GM23338 (cell line): ENCODE results near the gene MGRN1. TPM values are rescaled to one million over a fixed set of nuclear protein-coding genes. Genes with fewer than 3 reads are reported as not detected.

ENCODE experiments used
- ATAC-seq: fragments of 200-7000 bp; cut with Tn5 transposase; 3 replicates; pipeline ENCODE4 v1.9.1; 2020
- DNase-seq: peaks from one replicate; pipeline ENCODE4 v3.0.0-alpha.2; 2015; ENCODE audit warnings: low spot score
- H2AFZ ChIP-seq: fragments of 200-600 bp; sonication (generic); 2 replicates; pipeline ENCODE4 v1.8.0; 2016; ENCODE audit warnings: antibody characterized with exemption, mild to moderate bottlenecking, moderate library complexity
- H3F3A ChIP-seq: fragments of 200-600 bp; sonication (generic); replicated peaks from 2 replicates; pipeline ENCODE4 v1.8.0; 2017; ENCODE audit warnings: antibody characterized with exemption, mixed run types, low read depth
- H3K27ac ChIP-seq: fragments of 200-600 bp; sonication (generic); 2 replicates; pipeline ENCODE4 v1.6.1; 2016; ENCODE audit warnings: low read depth
- H3K27me3 ChIP-seq: fragments of 200-600 bp; sonication (generic); 2 replicates; pipeline ENCODE4 v1.8.0; 2016; ENCODE audit warnings: mild to moderate bottlenecking, mixed run types, moderate library complexity; ENCODE audit not compliant: insufficient read depth
- H3K36me3 ChIP-seq: fragments of 200-600 bp; sonication (generic); 2 replicates; pipeline ENCODE4 v1.8.0; 2016; ENCODE audit warnings: mild to moderate bottlenecking; ENCODE audit not compliant: insufficient read depth
- H3K4me1 ChIP-seq: fragments of 200-600 bp; sonication (generic); 2 replicates; pipeline ENCODE4 v1.8.0; 2016; ENCODE audit warnings: mild to moderate bottlenecking, moderate library complexity; ENCODE audit not compliant: insufficient read depth
- H3K4me2 ChIP-seq: fragments of 200-600 bp; sonication (generic); 2 replicates; pipeline ENCODE4 v1.7.1; 2017; ENCODE audit warnings: mixed run types
- H3K4me3 ChIP-seq: fragments of 200-600 bp; sonication (generic); 2 replicates; pipeline ENCODE4 v1.6.1; 2016; ENCODE audit warnings: mixed run types
- H3K79me2 ChIP-seq: fragments of 200-600 bp; sonication (generic); replicated peaks from 2 replicates; pipeline ENCODE4 v1.8.0; 2017; ENCODE audit warnings: mild to moderate bottlenecking; ENCODE audit not compliant: insufficient read depth
- H3K9me2 ChIP-seq: fragments of 200-600 bp; sonication (generic); 2 replicates; pipeline ENCODE4 v1.8.0; 2017; ENCODE audit not compliant: insufficient read depth
- H4K20me1 ChIP-seq: fragments of 200-600 bp; sonication (generic); replicated peaks from 2 replicates; pipeline ENCODE4 v1.8.0; 2017; ENCODE audit warnings: mild to moderate bottlenecking; ENCODE audit not compliant: insufficient read depth
- H3K27ac Mint-ChIP-seq: 2 replicates; pipeline ENCODE4 v1.8.0; 2020; ENCODE audit warnings: inconsistent platforms, mild to moderate bottlenecking, moderate library complexity, mixed read lengths
- H3K27me3 Mint-ChIP-seq: 3 replicates; pipeline ENCODE4 v1.8.0; 2022; ENCODE audit warnings: low read depth, mild to moderate bottlenecking, moderate library complexity, mixed read lengths, inconsistent platforms; ENCODE audit not compliant: insufficient read depth, poor library complexity
- H3K36me3 Mint-ChIP-seq: 3 replicates; pipeline ENCODE4 v1.8.0; 2021; ENCODE audit warnings: low read depth, mild to moderate bottlenecking, inconsistent platforms, moderate library complexity, mixed read lengths
- H3K4me1 Mint-ChIP-seq: 3 replicates; pipeline ENCODE4 v1.8.0; 2020; ENCODE audit warnings: mild to moderate bottlenecking, inconsistent platforms, mixed read lengths
- H3K4me3 Mint-ChIP-seq: 3 replicates; pipeline ENCODE4 v1.8.0; 2021; ENCODE audit warnings: moderate library complexity, mild to moderate bottlenecking, inconsistent platforms, mixed read lengths
- H3K9me3 Mint-ChIP-seq: 3 replicates; pipeline ENCODE4 v1.8.0; 2020; ENCODE audit warnings: moderate library complexity, mild to moderate bottlenecking, inconsistent platforms, mixed read lengths
- CREB1 ChIP-seq: fragments of 250-450 bp; sonication (Bioruptor Pico); IDR thresholded peaks from 2 replicates; pipeline ENCODE4 v1.5.0; 2020; ENCODE audit warnings: low read depth, mild to moderate bottlenecking, moderate library complexity
- CTCF ChIP-seq, 2 experiments: fragments of 200-600 bp in 1 of 2; sonication (generic) in 1 of 2; conservative IDR thresholded peaks; 2 replicates each; pipeline versions ENCODE4 v1.5.1 to v1.6.1; 2016 to 2017; ENCODE audit warnings: antibody characterized with exemption in 2 of 2, low read depth in 2 of 2, mild to moderate bottlenecking in 2 of 2, moderate library complexity in 1 of 2
- ETS1 ChIP-seq: IDR thresholded peaks from 2 replicates; pipeline ENCODE4 v1.6.1; 2016; ENCODE audit warnings: antibody characterized with exemption
- EZH2 ChIP-seq: fragments of 200-600 bp; sonication (generic); IDR thresholded peaks from one replicate; pipeline ENCODE4 v1.8.0; 2017; ENCODE audit warnings: antibody characterized with exemption, mild to moderate bottlenecking, low read depth; ENCODE audit not compliant: unreplicated experiment
- JUNB ChIP-seq: IDR thresholded peaks from one replicate; pipeline ENCODE4 v1.6.1; 2016; ENCODE audit warnings: antibody characterized with exemption; ENCODE audit not compliant: unreplicated experiment
- NANOG ChIP-seq: IDR thresholded peaks from 2 replicates; pipeline ENCODE4 v1.6.1; 2016; ENCODE audit warnings: antibody characterized with exemption, borderline replicate concordance
- STAT1 ChIP-seq: IDR thresholded peaks from one replicate; pipeline ENCODE4 v1.6.1; 2016; ENCODE audit warnings: antibody characterized with exemption; ENCODE audit not compliant: unreplicated experiment
- ZNF331 ChIP-seq: fragments of 250-450 bp; sonication (Bioruptor Pico); IDR thresholded peaks from 2 replicates; pipeline ENCODE4 v1.5.0; 2020; ENCODE audit warnings: low read depth, mild to moderate bottlenecking, moderate library complexity
- ZNF462 ChIP-seq: fragments of 250-450 bp; sonication (Bioruptor Pico); IDR thresholded peaks from 2 replicates; pipeline ENCODE4 v1.5.0; 2020; ENCODE audit warnings: mild to moderate bottlenecking, moderate library complexity
- polyA plus RNA-seq: library from polyadenylated mRNA; unstranded; fragments of >200 nt; fragmentation: Nextera tagmentation; extraction: Ambion mirVana; gene quantifications from 2 replicates; pipeline ENCODE4 v1.2.1, GENCODE V29; 2016
- total RNA-seq: library from RNA; depleted of rRNA; stranded (reverse); fragments of >200 nt; shearing (Covaris generic); gene quantifications from 2 replicates; pipeline ENCODE4 v1.2.3, GENCODE V29; 2014

The MGRN1 gene
- total and polyA plus RNA-seq, 2 experiments from 2014 or later, result 13.1 to 71.8 TPM

GRCh38 chr16:4612977-4613635 is 11.5 kb upstream of the MGRN1 start:
- no peak for ATAC-seq
- Histone ChIP-seq H3K27ac (peak overlapping the region; percentile 83), H3F3A (peaks cover 35% of the 10 kb centered on the region), H3K36me3 (no peaks in the 10 kb centered on the region), H3K79me2 (peaks cover 42% of the 10 kb centered on the region), H4K20me1 (peaks cover 7% of the 10 kb centered on the region), H3K9me2 (no peaks in the 10 kb centered on the region), H3K4me3 (peak overlapping the region; percentile 86), H3K27me3 (no peaks in the 10 kb centered on the region), H3K4me1 (peaks cover 39% of the 10 kb centered on the region), H2AFZ (no peak overlapping the region), H3K4me2 (peak overlapping the region; percentile 93)
- Mint-ChIP-seq H3K36me3 (peaks cover 5% of the 10 kb centered on the region; the same call in 2 of the 3 replicates), H3K9me3 (no peaks in the 10 kb centered on the region; the same call in 2 of the 3 replicates), H3K4me1 (peaks cover 34% of the 10 kb centered on the region), H3K27ac (peak overlapping the region; percentile 94), H3K4me3 (peak overlapping the region; percentile 80), H3K27me3 (peaks cover 29% of the 10 kb centered on the region)
- DNase-seq, result peak; percentile 35
- no peak for TF ChIP-seq CREB1
- TF ChIP-seq JUNB, result no peak
- no peak for TF ChIP-seq STAT1
- no peak for TF ChIP-seq ZNF331 (CRISPR knock-in tag)
- TF ChIP-seq CTCF (conservative IDR thresholded peaks at IDR 0.05; ENCODE audit: low read depth in 2 of 2), result no peak
- TF ChIP-seq EZH2, result no peak
- TF ChIP-seq ETS1, result no peak

GRCh38 chr16:4613636-4614570 is 10.7 kb upstream of the MGRN1 start:
- peaks cover 41% of the 10 kb centered on the region for H3K4me1 Mint-ChIP-seq
- peak overlapping the region; percentile 83 for H3K27ac ChIP-seq
- H3K4me1 ChIP-seq, result peaks cover 46% of the 10 kb centered on the region
- no peaks in the 10 kb centered on the region for H3K27me3 ChIP-seq
- ATAC-seq (no peak), DNase-seq (peak; percentile 62)
- no peak overlapping the region for H2AFZ ChIP-seq
- no peaks in the 10 kb centered on the region; the same call in 2 of the 3 replicates for H3K9me3 Mint-ChIP-seq
- peak overlapping the region; percentile 80 for H3K4me3 Mint-ChIP-seq
- H3K36me3 ChIP-seq, result no peaks in the 10 kb centered on the region
- no peaks in the 10 kb centered on the region for H3K36me3 Mint-ChIP-seq
- H3K27me3 Mint-ChIP-seq, result peaks cover 27% of the 10 kb centered on the region
- H4K20me1 ChIP-seq, result peaks cover 7% of the 10 kb centered on the region
- H3K4me2 ChIP-seq, result peak overlapping the region; percentile 93
- peak overlapping the region; percentile 94 for H3K27ac Mint-ChIP-seq
- H3K79me2 ChIP-seq, result peaks cover 42% of the 10 kb centered on the region
- peaks cover 42% of the 10 kb centered on the region for H3F3A ChIP-seq
- H3K9me2 ChIP-seq, result no peaks in the 10 kb centered on the region
- peak overlapping the region; percentile 86 for H3K4me3 ChIP-seq
- TF ChIP-seq ZNF462 (CRISPR knock-in tag) (no peak), NANOG (no peak)
